H7 (cell line): Measurements from ENCODE around the gene HMGN4. TPM values are rescaled to one million over a fixed set of nuclear protein-coding genes. Genes with fewer than 3 reads are reported as not detected.

Experiments
- DNase-seq: peaks from one replicate; pipeline ENCODE4 v3.0.0; 2012
- H3K27me3 ChIP-seq: 2 replicates; pipeline ENCODE4 v1.6.0; 2011; ENCODE audit warnings: mild to moderate bottlenecking, low read length; ENCODE audit not compliant: control insufficient read depth, insufficient read depth
- H3K36me3 ChIP-seq: replicated peaks from 2 replicates; pipeline ENCODE4 v1.5.1; 2011; ENCODE audit warnings: low read length; ENCODE audit not compliant: control insufficient read depth, insufficient read depth
- H3K4me3 ChIP-seq: 2 replicates; pipeline ENCODE4 v1.5.1; 2011; ENCODE audit warnings: low read depth, mild to moderate bottlenecking, control low read depth, low read length, moderate library complexity; ENCODE audit not compliant: insufficient read depth
- total RNA-seq: library from RNA; depleted of rRNA; stranded (reverse); fragments of >200 nt; shearing (Covaris generic); gene quantifications from 2 replicates; pipeline ENCODE4 v1.2.3, GENCODE V29; 2014; rRNA removed

The HMGN4 gene
- total RNA-seq, 1 experiment from 2014 or later = 88.9 TPM

- DNase-seq = peak; percentile 88
- peak overlapping the region; percentile 99 for H3K4me3 ChIP-seq
- peaks cover 1% of the 10 kb centered on the region; the same call in 1 of the 2 replicates for H3K27me3 ChIP-seq
- H3K36me3 ChIP-seq = peaks cover 7% of the 10 kb centered on the region
Measured at GRCh38 chr6:26595669-26596269, 57.6 kb downstream of the HMGN4 start.

Other genes starting within 250 kb of the HMGN4 start
- 1.4 and 1.6 TPM in 2 replicates for gene BTN3A2, start 173.2 kb upstream of the HMGN4 start, total RNA-seq
- gene BTN2A2, start 155.3 kb upstream of the HMGN4 start, total RNA-seq = 9.5 and 10.6 TPM in 2 replicates
- 1.2 and 2.9 TPM in 2 replicates for gene BTN3A1, start 136.1 kb upstream of the HMGN4 start, total RNA-seq
- gene BTN3A3, start 97.9 kb upstream of the HMGN4 start, total RNA-seq = 1.1 and 3.4 TPM in 2 replicates
- gene BTN2A1, start 80.4 kb upstream of the HMGN4 start, total RNA-seq = 7.6 and 8.2 TPM in 2 replicates
- gene BTN1A1, start 38.1 kb upstream of the HMGN4 start, total RNA-seq = 0.11 TPM in 1 of 2 replicates, not detected in the other
- 29.9 and 30.6 TPM in 2 replicates for gene ABT1, start 58.6 kb downstream of the HMGN4 start, total RNA-seq
- 12.0 and 16.4 TPM in 2 replicates for gene ZNF322, start 121.4 kb downstream of the HMGN4 start, total RNA-seq